Body of pancreas (tissue), 4 donors: ENCODE results near the gene INAVA.

Experiments used
- POLR2A ChIP-seq, 3 donors: fragments of 450-650 bp; IDR thresholded peaks; one replicate each; pipeline ENCODE4 v1.6.1; 2016; ENCODE audit warnings: antibody characterized with exemption in 3 of 3, mild to moderate bottlenecking in 2 of 3
- TF ChIP-seq, protein P1 (sequence below), 7 experiments: fragments of 450-650 bp in 4 of 7; fragments of 200-600 bp in 3 of 7; sonication (generic) in 3 of 7; IDR thresholded peaks; one replicate each; pipeline ENCODE4 v1.5.1; 2016 to 2019; ENCODE audit warnings: antibody characterized with exemption in 7 of 7

GRCh38 chr1:200873116-200873670, 21.5 kb upstream of the INAVA start:
- TF ChIP-seq, protein P1, sequence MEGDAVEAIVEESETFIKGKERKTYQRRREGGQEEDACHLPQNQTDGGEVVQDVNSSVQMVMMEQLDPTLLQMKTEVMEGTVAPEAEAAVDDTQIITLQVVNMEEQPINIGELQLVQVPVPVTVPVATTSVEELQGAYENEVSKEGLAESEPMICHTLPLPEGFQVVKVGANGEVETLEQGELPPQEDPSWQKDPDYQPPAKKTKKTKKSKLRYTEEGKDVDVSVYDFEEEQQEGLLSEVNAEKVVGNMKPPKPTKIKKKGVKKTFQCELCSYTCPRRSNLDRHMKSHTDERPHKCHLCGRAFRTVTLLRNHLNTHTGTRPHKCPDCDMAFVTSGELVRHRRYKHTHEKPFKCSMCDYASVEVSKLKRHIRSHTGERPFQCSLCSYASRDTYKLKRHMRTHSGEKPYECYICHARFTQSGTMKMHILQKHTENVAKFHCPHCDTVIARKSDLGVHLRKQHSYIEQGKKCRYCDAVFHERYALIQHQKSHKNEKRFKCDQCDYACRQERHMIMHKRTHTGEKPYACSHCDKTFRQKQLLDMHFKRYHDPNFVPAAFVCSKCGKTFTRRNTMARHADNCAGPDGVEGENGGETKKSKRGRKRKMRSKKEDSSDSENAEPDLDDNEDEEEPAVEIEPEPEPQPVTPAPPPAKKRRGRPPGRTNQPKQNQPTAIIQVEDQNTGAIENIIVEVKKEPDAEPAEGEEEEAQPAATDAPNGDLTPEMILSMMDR (IDR thresholded peaks at IDR 0.05) = no peak
- no peak for TF ChIP-seq POLR2A (IDR thresholded peaks at IDR 0.05)
